Measurements from ENCODE around the gene TSR3.
A peak's percentile ranks its signal among the peaks of the same experiment; 100 is the strongest.

TSR3 gene

DNA sequence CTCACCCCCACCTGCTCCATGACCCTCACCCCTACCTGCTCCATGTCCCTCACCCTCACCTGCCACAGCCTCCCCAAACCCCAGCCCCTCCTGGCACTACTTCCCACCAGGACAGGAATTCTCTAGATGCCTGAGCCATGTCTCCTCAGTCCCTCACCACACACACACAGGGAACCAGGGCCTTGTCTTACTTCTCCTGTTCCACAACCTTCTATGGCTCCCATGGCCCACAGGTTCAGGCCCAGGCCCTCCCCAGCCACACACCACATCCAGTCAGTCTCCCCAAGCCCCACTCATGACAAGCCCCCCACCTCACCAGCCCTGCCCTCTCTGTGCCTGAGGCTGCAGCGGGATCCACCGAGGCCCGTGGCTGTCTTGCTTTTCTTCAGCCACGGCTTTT is 45.3 kb downstream of the TSR3 start:
- DNase-seq: no peak

DNA sequence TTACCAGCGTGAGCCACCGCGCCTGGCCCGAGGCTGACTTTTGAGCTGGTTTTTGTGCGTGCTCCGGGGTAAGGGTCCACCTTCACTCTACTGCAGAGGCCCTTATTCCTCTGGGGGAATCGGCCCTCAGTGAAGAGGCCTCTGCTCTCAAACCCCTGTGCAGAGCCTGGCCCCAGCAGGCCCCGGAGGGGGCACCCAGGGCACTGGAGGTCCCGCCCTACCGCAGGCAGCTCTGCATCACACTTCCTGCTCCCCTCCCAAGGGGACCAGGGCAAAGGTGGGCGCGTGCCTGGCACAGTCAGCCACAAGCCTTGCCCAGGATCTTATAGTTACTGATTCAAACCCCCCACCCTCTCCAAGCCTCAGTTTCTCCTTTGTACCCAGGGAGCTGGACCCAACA is 45.9 kb downstream of the TSR3 start:
- no peak for DNase-seq

DNA sequence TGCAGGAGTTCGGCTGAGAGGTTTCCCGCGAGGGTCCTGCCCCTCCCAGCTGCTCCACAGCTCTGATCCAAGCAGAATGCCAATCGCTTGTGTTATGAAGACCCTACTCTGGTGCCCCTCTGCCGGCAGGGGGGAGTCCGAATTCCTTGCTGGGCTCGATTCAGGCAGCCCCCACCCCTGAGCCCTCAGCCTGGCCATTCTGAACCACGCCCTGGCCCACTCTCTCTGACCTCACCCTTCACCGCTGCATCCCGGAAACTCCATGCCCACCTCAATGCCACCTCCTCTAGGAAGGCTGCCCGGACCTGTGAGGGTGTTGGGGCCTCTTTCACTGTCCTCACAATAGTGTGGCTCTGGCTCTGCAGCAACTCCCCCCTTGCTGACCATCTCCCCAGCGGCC is 50.1 kb downstream of the TSR3 start:
- DNase-seq: no peak

DNA sequence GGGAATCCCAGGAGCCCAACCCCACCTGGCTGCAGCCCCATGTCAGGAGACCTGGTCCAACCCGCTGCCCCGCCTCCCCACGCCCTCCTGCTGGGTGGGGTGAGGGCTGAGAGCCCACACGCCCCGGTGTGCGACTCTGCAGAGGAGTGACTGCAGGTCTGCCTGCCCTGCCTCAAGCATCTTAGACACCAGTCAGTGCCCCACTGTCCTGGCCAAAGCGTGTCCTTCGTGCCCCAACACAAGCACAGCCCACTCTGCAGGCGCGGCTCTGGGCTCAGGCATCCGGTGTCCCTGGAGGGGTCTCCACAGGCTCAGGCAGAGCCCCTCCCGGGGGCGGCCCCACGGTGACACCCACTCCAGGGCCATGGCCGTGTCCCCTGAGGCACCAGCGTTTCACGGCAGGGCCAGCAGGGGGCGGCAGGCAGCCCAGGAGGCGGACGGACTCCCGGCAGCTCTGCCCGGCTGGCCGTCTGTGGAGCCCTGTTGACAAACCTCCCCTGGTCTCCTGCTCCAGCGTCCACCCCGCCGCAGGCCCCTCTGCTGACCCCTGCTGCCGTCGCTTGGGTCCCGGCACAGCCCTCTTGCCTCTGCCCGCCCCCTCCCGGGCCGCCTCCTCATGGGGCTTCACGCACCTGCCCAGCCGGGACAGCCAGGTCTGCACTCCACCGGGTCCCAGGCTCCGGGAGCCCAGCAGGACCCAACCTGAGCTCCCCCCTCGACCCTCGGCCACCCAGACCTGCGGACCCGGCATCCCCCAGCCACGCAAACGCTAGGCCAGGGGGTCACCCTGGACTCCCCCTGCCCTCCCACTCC is 50.8 kb downstream of the TSR3 start:
- DNase-seq: peak; percentile 79

DNA sequence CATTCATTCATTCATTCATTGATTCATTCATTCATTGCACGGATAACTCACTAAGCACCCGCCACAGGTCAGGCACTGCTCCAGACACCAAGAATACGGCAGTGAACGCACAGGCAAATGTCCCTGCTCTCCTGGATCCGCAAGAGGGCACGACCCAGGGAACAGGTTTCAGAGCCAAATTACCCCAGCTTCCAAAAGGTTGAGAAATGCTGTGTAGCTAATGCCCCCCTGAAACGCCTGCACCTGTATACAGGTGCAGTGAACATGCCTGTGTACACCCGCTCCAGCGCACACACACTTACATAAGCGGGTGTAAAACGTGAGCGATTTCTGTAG is 51.8 kb downstream of the TSR3 start:
- DNase-seq: no peak

All from CD4-positive, alpha-beta T cell treated with Interleukin-10 for 1 hour (primary cell).